ENCODE results near the gene TIGD6. TPM values are rescaled to one million over a fixed set of nuclear protein-coding genes. Genes with fewer than 3 reads are reported as not detected.

The TIGD6 gene
- total and polyA plus RNA-seq, 10 of the 15 experiments (the other 5 are each of a cell fraction or from before 2014, with no cell fraction given), result 0.84 to 4.1 (median 2.7) TPM

GRCh38 chr5:149960272-149961185, 39.9 kb downstream of the TIGD6 start, which contains the start of gene SLC26A2:
TSS of gene SLC26A2 (plus strand) at chr5:149960758. CDS start at chr5:149977653, 16,895 bp downstream.
- Histone ChIP-seq H3K27ac (ENCODE audit: control insufficient read depth, insufficient read depth) (peak within 1 kb of the TSS; percentile 70), H3K27me3 (replicated peaks in 1 of 2; ENCODE audit: control insufficient read depth in 2 of 2, insufficient read depth in 2 of 2, low read length in 1 of 2) (no peaks in the 10 kb centered on the region; a peak in 1 of 4 replicates), H3K4me2 (ENCODE audit: control insufficient read depth, insufficient read depth) (peak within 1 kb of the TSS; percentile 87), H2AFZ (ENCODE audit: control insufficient read depth, low read depth, low read length) (peak within 1 kb of the TSS; percentile 72), H3K4me1 (ENCODE audit: control insufficient read depth, insufficient read depth, low read length) (peaks cover 12% of the 10 kb centered on the region), H3K36me3 (ENCODE audit: control insufficient read depth in 2 of 2, insufficient read depth in 2 of 2, low read length in 1 of 2) (no peaks in the 10 kb centered on the region), H3K4me3 (peak within 1 kb of the TSS; percentile 67), H3K79me2 (ENCODE audit: control insufficient read depth, insufficient read depth, low read length) (no peaks in the 10 kb centered on the region), H3K9me3 (replicated peaks; ENCODE audit: control insufficient read depth, insufficient read depth, low read length) (no peaks in the 10 kb centered on the region), H3K9ac (ENCODE audit: control insufficient read depth, insufficient read depth, low read length) (peak within 1 kb of the TSS; percentile 78), H4K20me1 (ENCODE audit: control insufficient read depth, insufficient read depth) (no peaks in the 10 kb centered on the region)
- peak; percentile 95 for FAIRE-seq
- peak; percentile 93 for DNase-seq (ENCODE audit: low read depth, low spot score)
- ATAC-seq, result peak; percentile 98
- CTCF ChIA-PET, result interaction anchor here (0.7 to 6.6 kb wide), 23 partner anchors 9 to 342 kb away, joined by 3 to 59 read pairs (median 5); no protein-coding TSS in a partner anchor
- BruUV-seq (replicated peaks), result no TSS peak
- RAD21 ChIA-PET (ENCODE audit: unreplicated experiment), result interaction anchor here (0.6 to 4.7 kb wide), 9 partner anchors 26 to 324 kb away, joined by 3 to 53 read pairs (median 5); no protein-coding TSS in a partner anchor
- in situ Hi-C loops (cut with MboI) (no loop called here), intact Hi-C loops (cut with micrococcal nuclease; ENCODE audit: unreplicated experiment) (loop anchor here (2.0 to 10.0 kb wide), 2 partner anchors 40 to 226 kb away; partner anchors contain the start of genes HMGXB3, PPARGC1B and TIGD6)
- POLR2A ChIA-PET, result interaction anchor here (1.0 to 2.1 kb wide), 7 partner anchors 37 to 158 kb away, joined by 3 to 6 read pairs (median 4); partner anchors contain the start of genes HMGXB3 and TIGD6
- SMC1A ChIA-PET (ENCODE audit: uncharacterized antibody, unreplicated experiment), result interaction anchor here (0.7 to 2.9 kb wide), 10 partner anchors 9 to 327 kb away, joined by 3 to 13 read pairs (median 5); no protein-coding TSS in a partner anchor
- WGBS (ENCODE audit: insufficient coverage, insufficient replicate concordance, low lambda C conversion rate, missing lambda C conversion rate), result under 1% methylated on average over 73 of the region's 84 CpGs
- TF ChIP-seq POLR2A (IDR thresholded peaks at IDR 0.05; ENCODE audit: low read depth, low read length) (peak; percentile 94), EZH2 (IDR thresholded peaks at IDR 0.05; ENCODE audit: borderline replicate concordance, control insufficient read depth, low read depth, low read length) (no peak), BCL11A (IDR thresholded peaks at IDR 0.05; ENCODE audit: low read depth, low read length) (no peak), POLR2AphosphoS2 (IDR thresholded peaks at IDR 0.05; ENCODE audit: low read depth, low read length) (peak; percentile 83), BHLHE40 (IDR thresholded peaks at IDR 0.05; ENCODE audit: borderline replicate concordance in 1 of 2, low read depth in 2 of 2, low read length in 1 of 2) (peak; percentile 17 to 86; a peak in 2 of 4 replicates), STAT1 (conservative IDR thresholded peaks at IDR 0.05) (no peak), SREBF1 (IDR thresholded peaks at IDR 0.05; ENCODE audit: low read length) (no peak), CEBPB (IDR thresholded peaks at IDR 0.05; ENCODE audit: borderline replicate concordance in 1 of 2, low read depth in 2 of 2, low read length in 2 of 2) (no peak), ZSCAN29 (IDR thresholded peaks at IDR 0.05) (peak; percentile 91), MAX (IDR thresholded peaks at IDR 0.05; ENCODE audit: low read depth, low read length) (peak; percentile 92)
- TF ChIP-seq, protein P1, sequence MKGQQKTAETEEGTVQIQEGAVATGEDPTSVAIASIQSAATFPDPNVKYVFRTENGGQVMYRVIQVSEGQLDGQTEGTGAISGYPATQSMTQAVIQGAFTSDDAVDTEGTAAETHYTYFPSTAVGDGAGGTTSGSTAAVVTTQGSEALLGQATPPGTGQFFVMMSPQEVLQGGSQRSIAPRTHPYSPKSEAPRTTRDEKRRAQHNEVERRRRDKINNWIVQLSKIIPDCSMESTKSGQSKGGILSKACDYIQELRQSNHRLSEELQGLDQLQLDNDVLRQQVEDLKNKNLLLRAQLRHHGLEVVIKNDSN (IDR thresholded peaks at IDR 0.05; ENCODE audit: borderline replicate concordance, extremely low read length, insufficient read depth, low read depth, low read length), result peak; percentile 97
- TF ChIP-seq, protein P2, sequence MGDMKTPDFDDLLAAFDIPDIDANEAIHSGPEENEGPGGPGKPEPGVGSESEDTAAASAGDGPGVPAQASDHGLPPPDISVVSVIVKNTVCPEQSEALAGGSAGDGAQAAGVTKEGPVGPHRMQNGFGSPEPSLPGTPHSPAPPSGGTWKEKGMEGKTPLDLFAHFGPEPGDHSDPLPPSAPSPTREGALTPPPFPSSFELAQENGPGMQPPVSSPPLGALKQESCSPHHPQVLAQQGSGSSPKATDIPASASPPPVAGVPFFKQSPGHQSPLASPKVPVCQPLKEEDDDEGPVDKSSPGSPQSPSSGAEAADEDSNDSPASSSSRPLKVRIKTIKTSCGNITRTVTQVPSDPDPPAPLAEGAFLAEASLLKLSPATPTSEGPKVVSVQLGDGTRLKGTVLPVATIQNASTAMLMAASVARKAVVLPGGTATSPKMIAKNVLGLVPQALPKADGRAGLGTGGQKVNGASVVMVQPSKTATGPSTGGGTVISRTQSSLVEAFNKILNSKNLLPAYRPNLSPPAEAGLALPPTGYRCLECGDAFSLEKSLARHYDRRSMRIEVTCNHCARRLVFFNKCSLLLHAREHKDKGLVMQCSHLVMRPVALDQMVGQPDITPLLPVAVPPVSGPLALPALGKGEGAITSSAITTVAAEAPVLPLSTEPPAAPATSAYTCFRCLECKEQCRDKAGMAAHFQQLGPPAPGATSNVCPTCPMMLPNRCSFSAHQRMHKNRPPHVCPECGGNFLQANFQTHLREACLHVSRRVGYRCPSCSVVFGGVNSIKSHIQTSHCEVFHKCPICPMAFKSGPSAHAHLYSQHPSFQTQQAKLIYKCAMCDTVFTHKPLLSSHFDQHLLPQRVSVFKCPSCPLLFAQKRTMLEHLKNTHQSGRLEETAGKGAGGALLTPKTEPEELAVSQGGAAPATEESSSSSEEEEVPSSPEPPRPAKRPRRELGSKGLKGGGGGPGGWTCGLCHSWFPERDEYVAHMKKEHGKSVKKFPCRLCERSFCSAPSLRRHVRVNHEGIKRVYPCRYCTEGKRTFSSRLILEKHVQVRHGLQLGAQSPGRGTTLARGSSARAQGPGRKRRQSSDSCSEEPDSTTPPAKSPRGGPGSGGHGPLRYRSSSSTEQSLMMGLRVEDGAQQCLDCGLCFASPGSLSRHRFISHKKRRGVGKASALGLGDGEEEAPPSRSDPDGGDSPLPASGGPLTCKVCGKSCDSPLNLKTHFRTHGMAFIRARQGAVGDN (IDR thresholded peaks at IDR 0.05), result peak; percentile 88
- TF ChIP-seq, protein P3, sequence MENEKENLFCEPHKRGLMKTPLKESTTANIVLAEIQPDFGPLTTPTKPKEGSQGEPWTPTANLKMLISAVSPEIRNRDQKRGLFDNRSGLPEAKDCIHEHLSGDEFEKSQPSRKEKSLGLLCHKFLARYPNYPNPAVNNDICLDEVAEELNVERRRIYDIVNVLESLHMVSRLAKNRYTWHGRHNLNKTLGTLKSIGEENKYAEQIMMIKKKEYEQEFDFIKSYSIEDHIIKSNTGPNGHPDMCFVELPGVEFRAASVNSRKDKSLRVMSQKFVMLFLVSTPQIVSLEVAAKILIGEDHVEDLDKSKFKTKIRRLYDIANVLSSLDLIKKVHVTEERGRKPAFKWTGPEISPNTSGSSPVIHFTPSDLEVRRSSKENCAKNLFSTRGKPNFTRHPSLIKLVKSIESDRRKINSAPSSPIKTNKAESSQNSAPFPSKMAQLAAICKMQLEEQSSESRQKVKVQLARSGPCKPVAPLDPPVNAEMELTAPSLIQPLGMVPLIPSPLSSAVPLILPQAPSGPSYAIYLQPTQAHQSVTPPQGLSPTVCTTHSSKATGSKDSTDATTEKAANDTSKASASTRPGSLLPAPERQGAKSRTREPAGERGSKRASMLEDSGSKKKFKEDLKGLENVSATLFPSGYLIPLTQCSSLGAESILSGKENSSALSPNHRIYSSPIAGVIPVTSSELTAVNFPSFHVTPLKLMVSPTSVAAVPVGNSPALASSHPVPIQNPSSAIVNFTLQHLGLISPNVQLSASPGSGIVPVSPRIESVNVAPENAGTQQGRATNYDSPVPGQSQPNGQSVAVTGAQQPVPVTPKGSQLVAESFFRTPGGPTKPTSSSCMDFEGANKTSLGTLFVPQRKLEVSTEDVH (IDR thresholded peaks at IDR 0.05; ENCODE audit: low read depth, partially characterized antibody), result no peak

All from GM12878 (cell line).